H9 (cell line): ENCODE results near the gene LRRC10. TPM values are rescaled to one million over a fixed set of nuclear protein-coding genes. Genes with fewer than 3 reads are reported as not detected.

ENCODE experiments used
- DNase-seq: peaks from one replicate; pipeline ENCODE4 v3.0.0-alpha.2; 2017
- H2AFZ ChIP-seq: one replicate; pipeline ENCODE4 v1.6.1; 2013; ENCODE audit warnings: mild to moderate bottlenecking, low read length, control low read depth, moderate library complexity
- H2AK5ac ChIP-seq: 2 replicates; pipeline ENCODE4 v1.6.1; 2013; ENCODE audit warnings: low read length, control low read depth, mixed read lengths; ENCODE audit not compliant: insufficient read length
- H2BK120ac ChIP-seq: one replicate; pipeline ENCODE4 v1.6.1; 2013; ENCODE audit warnings: low read depth, mild to moderate bottlenecking, low read length, control low read depth, inconsistent platforms; ENCODE audit not compliant: poor library complexity, severe bottlenecking
- H2BK12ac ChIP-seq: 2 replicates; pipeline ENCODE4 v1.6.1; 2013; ENCODE audit warnings: low read length, control low read depth, mixed read lengths, low read depth; ENCODE audit not compliant: insufficient read length
- H2BK15ac ChIP-seq: 2 replicates; pipeline ENCODE4 v1.6.1; 2013; ENCODE audit warnings: low read depth, low read length, control low read depth
- H2BK20ac ChIP-seq: one replicate; pipeline ENCODE4 v1.6.1; 2013; ENCODE audit warnings: low read depth, mild to moderate bottlenecking, low read length, control low read depth, inconsistent platforms; ENCODE audit not compliant: poor library complexity, severe bottlenecking
- H2BK5ac ChIP-seq: 2 replicates; pipeline ENCODE4 v1.6.1; 2013; ENCODE audit warnings: low read length, control low read depth, mixed read lengths; ENCODE audit not compliant: insufficient read length
- H3K14ac ChIP-seq: 2 replicates; pipeline ENCODE4 v1.6.1; 2013; ENCODE audit warnings: low read length, control low read depth; ENCODE audit not compliant: insufficient read depth
- H3K18ac ChIP-seq: 2 replicates; pipeline ENCODE4 v1.6.1; 2013; ENCODE audit warnings: low read depth, mild to moderate bottlenecking, mixed read lengths, low read length, control low read depth; ENCODE audit not compliant: insufficient read length
- H3K23ac ChIP-seq: 2 replicates; pipeline ENCODE4 v1.6.1; 2013; ENCODE audit warnings: low read length, control low read depth, mixed read lengths, low read depth; ENCODE audit not compliant: insufficient read length
- H3K23me2 ChIP-seq: 2 replicates; pipeline ENCODE4 v1.6.1; 2013; ENCODE audit warnings: low read depth, mild to moderate bottlenecking, mixed read lengths, low read length, control low read depth; ENCODE audit not compliant: insufficient read length, poor library complexity, severe bottlenecking
- H3K27ac ChIP-seq: 2 replicates; pipeline ENCODE4 v1.5.1; 2013; ENCODE audit warnings: low read length, control low read depth, mixed read lengths, low read depth; ENCODE audit not compliant: insufficient read length
- H3K27me3 ChIP-seq: 2 replicates; pipeline ENCODE4 v1.6.1; 2013; ENCODE audit warnings: low read length, control low read depth, inconsistent platforms; ENCODE audit not compliant: insufficient read depth
- H3K4ac ChIP-seq: 2 replicates; pipeline ENCODE4 v1.6.1; 2013; ENCODE audit warnings: low read depth, mild to moderate bottlenecking, control low read depth, inconsistent platforms, low read length, moderate library complexity
- H3K4me1 ChIP-seq: 2 replicates; pipeline ENCODE4 v1.6.1; 2013; ENCODE audit warnings: low read length, control low read depth, inconsistent platforms; ENCODE audit not compliant: insufficient read depth
- H3K4me2 ChIP-seq: 2 replicates; pipeline ENCODE4 v1.6.1; 2013; ENCODE audit warnings: low read length, control low read depth, mixed read lengths; ENCODE audit not compliant: insufficient read length, insufficient read depth
- H3K56ac ChIP-seq: 2 replicates; pipeline ENCODE4 v1.6.1; 2013; ENCODE audit warnings: low read depth, mild to moderate bottlenecking, mixed read lengths, low read length, control low read depth; ENCODE audit not compliant: insufficient read length
- H3K79me1 ChIP-seq: 2 replicates; pipeline ENCODE4 v1.6.1; 2013; ENCODE audit warnings: low read depth, mild to moderate bottlenecking, moderate library complexity, low read length, control low read depth, inconsistent platforms; ENCODE audit not compliant: insufficient read depth, poor library complexity, severe bottlenecking
- H3K79me2 ChIP-seq: 2 replicates; pipeline ENCODE4 v1.6.1; 2013; ENCODE audit warnings: low read length, control low read depth, inconsistent platforms; ENCODE audit not compliant: insufficient read depth
- H3K9ac ChIP-seq: 2 replicates; pipeline ENCODE4 v1.6.1; 2013; ENCODE audit warnings: low read length, control low read depth, mixed read lengths; ENCODE audit not compliant: insufficient read length; ENCODE audit errors: extremely low read depth
- H3K9me3 ChIP-seq: one replicate; pipeline ENCODE4 v1.6.1; 2013; ENCODE audit warnings: low read depth, low read length, inconsistent platforms; ENCODE audit not compliant: control insufficient read depth
- H3T11ph ChIP-seq: one replicate; pipeline ENCODE4 v1.6.1; 2013; ENCODE audit warnings: mild to moderate bottlenecking, low read length, control low read depth, inconsistent platforms
- H4K20me1 ChIP-seq: one replicate; pipeline ENCODE4 v1.6.1; 2013; ENCODE audit not compliant: control insufficient read depth, insufficient read length, insufficient read depth
- H4K5ac ChIP-seq: 2 replicates; pipeline ENCODE4 v1.6.1; 2013; ENCODE audit warnings: low read depth, mild to moderate bottlenecking, mixed read lengths, low read length, control low read depth; ENCODE audit not compliant: insufficient read length
- H4K8ac ChIP-seq: replicated peaks from 2 replicates; pipeline ENCODE4 v1.6.1; 2013; ENCODE audit warnings: low read length, control low read depth, mixed read lengths, low read depth; ENCODE audit not compliant: insufficient read length
- H4K91ac ChIP-seq: 2 replicates; pipeline ENCODE4 v1.6.1; 2013; ENCODE audit warnings: low read depth, mild to moderate bottlenecking, moderate library complexity, mixed read lengths, low read length, control low read depth; ENCODE audit not compliant: insufficient read length
- H3K27ac Mint-ChIP-seq, 3 experiments: 2 replicates in 2 of 3; 3 replicates in 1 of 3; pipeline ENCODE4 v1.8.0; 2020 to 2021; ENCODE audit warnings: mixed read lengths in 3 of 3, mild to moderate bottlenecking in 1 of 3, moderate library complexity in 1 of 3
- H3K27me3 Mint-ChIP-seq: 2 replicates; pipeline ENCODE4 v1.8.0; 2021; ENCODE audit warnings: low read depth, mild to moderate bottlenecking, moderate library complexity, mixed read lengths
- H3K36me3 Mint-ChIP-seq, 3 experiments: 2 replicates in 2 of 3; 3 replicates in 1 of 3; pipeline ENCODE4 v1.8.0; 2020 to 2021; ENCODE audit warnings: low read depth in 3 of 3, mixed read lengths in 3 of 3; ENCODE audit not compliant: insufficient read depth in 1 of 3
- H3K4me1 Mint-ChIP-seq, 2 experiments: 2 replicates each; pipeline ENCODE4 v1.8.0; 2020; ENCODE audit warnings: mixed read lengths in 2 of 2
- H3K4me3 Mint-ChIP-seq, 2 experiments: 2 replicates in 1 of 2; 3 replicates in 1 of 2; pipeline ENCODE4 v1.8.0; 2020 to 2021; ENCODE audit warnings: mild to moderate bottlenecking in 2 of 2, mixed read lengths in 2 of 2, moderate library complexity in 1 of 2
- H3K9me3 Mint-ChIP-seq, 2 experiments: 2 replicates in 1 of 2; 3 replicates in 1 of 2; pipeline ENCODE4 v1.8.0; 2020; ENCODE audit warnings: mild to moderate bottlenecking in 2 of 2, mixed read lengths in 2 of 2, moderate library complexity in 1 of 2
- CTCF ChIP-seq: fragments of 200-600 bp; sonication (generic); conservative IDR thresholded peaks from 3 replicates; pipeline ENCODE4 v1.8.0; 2021; ENCODE audit warnings: antibody characterized with exemption, mild to moderate bottlenecking
- WGBS: extraction: QIAGEN DNeasy Blood & Tissue Kit; methylation state at CpG from one replicate; pipeline ENCODE4 v1.1.7; 2013; ENCODE audit warnings: missing lambda C conversion rate, low lambda C conversion rate, mixed read lengths; ENCODE audit not compliant: insufficient read length; ENCODE audit errors: extremely low coverage; 5-methylcytosine and 5-hydroxymethylcytosine counted together
- total RNA-seq: library from RNA; stranded (reverse); gene quantifications from 2 replicates; pipeline ENCODE4 v1.2.1, GENCODE V29; 2021

Gene LRRC10
- total RNA-seq, 1 experiment from 2014 or later: not detected

GRCh38 chr12:69601962-69602685, 8.6 kb downstream of the LRRC10 start:
- Histone ChIP-seq H3K23me2 (no peaks in the 10 kb centered on the region), H3K79me1 (no peaks in the 10 kb centered on the region), H4K8ac (no peak overlapping the region), H2AK5ac (no peak overlapping the region), H2BK12ac (no peak overlapping the region), H3K56ac (no peak overlapping the region), H3K4me1 (no peaks in the 10 kb centered on the region), H4K91ac (no peak overlapping the region), H4K20me1 (no peaks in the 10 kb centered on the region), H3K27ac (no peak overlapping the region), H2BK20ac (no peak overlapping the region), H3K18ac (no peak overlapping the region), H3K4me2 (no peak overlapping the region), H2BK5ac (no peak overlapping the region), H3K9me3 (no peaks in the 10 kb centered on the region), H2AFZ (no peak overlapping the region), H2BK15ac (no peak overlapping the region), H3K23ac (no peak overlapping the region), H4K5ac (no peak overlapping the region), H2BK120ac (no peak overlapping the region), H3K27me3 (no peaks in the 10 kb centered on the region), H3K79me2 (no peaks in the 10 kb centered on the region), H3K4ac (no peak overlapping the region), H3K14ac (no peak overlapping the region), H3K9ac (no peak overlapping the region), H3T11ph (no peak overlapping the region)
- Mint-ChIP-seq H3K4me3 (no peak overlapping the region), H3K4me1 (no peaks in the 10 kb centered on the region), H3K36me3 (peaks cover 43 to 60% (median 55%) of the 10 kb centered on the region in 3 experiments; a peak in 6 of 7 replicates), H3K9me3 (0 out of 5 replicates have a peak, but pooled peaks cover 0 to 2% of the 10 kb centered on the region in 2 experiments), H3K27ac (peak overlapping the region in 1 of 3 experiments; percentile 49; a peak in 2 of 7 replicates), H3K27me3 (no peaks in the 10 kb centered on the region; the same call in 1 of the 2 replicates)
- TF ChIP-seq CTCF: no peak
- DNase-seq: no peak
- WGBS: no CpG with 5 or more reads among the region's 6 CpGs
